HG03280 (cell line): ENCODE results near the gene ARHGEF28.

ENCODE experiments used
- ATAC-seq: cut with Tn5 transposase; IDR thresholded peaks from one replicate; pipeline ENCODE4 v1.9.1; 2021; ENCODE audit warnings: mild to moderate bottlenecking, moderate library complexity; ENCODE audit not compliant: unreplicated experiment

ARHGEF28 gene

DNA sequence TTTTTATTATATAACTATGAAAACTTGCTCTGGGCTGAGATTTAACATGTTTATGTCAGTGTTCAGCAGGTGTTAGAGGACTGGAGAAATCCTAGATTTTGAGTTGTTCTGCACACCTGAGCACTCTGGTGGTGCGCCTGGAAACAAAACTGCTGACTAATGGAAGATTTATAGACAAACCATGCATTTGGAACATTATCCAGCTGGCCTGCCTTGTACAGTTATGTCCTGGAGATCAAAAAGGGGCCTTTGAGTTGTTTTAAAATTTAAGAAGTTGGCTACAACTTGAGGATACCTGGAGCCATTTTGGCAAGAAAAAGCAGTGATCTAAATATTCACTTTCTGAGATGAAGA lies 5.7 kb upstream of the ARHGEF28 start:
- ATAC-seq = no peak

DNA sequence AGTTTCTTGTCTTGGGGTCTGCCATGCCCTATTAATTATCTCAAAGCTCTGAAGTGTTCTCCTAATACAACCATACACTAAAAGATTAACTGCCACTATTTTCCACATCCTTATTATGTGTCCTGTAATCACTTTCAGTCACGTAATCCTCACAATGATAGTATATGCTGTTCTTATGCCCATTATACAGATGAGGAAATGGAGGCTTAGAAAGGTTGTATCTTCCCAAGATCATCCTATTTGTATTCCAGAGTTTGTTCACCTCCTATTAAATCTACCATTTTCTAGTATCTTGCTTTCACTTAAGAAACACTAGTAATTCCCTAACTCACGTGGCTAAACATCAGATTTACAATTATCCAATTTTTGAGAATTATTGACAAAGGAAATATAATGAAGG lies 2.9 kb upstream of the ARHGEF28 start:
- ATAC-seq = no peak

DNA sequence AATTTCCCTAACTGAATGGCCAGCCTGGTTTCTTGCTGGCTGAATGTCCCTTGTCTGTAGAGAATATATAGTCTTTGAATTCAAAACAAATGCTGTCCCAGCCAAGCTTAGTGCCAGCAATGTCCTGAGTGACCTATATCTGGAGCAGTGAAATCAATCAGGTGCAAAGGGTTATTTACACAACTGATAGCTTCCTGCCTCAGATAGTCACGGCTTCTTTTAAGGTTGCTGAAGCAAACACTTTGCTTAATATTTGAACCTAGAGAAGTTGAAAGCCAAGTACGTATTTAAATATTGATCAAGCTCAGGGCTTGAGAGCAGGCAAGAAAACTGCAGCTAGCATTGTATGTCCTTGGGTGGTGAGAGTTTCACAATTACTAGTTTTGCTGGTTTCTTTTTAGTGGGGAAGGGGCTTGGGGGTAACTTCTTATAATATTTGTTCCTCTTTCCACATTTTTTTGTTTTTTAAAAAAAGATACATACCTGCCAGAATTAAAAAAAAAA lies 2.0 kb upstream of the ARHGEF28 start:
- no peak for ATAC-seq

DNA sequence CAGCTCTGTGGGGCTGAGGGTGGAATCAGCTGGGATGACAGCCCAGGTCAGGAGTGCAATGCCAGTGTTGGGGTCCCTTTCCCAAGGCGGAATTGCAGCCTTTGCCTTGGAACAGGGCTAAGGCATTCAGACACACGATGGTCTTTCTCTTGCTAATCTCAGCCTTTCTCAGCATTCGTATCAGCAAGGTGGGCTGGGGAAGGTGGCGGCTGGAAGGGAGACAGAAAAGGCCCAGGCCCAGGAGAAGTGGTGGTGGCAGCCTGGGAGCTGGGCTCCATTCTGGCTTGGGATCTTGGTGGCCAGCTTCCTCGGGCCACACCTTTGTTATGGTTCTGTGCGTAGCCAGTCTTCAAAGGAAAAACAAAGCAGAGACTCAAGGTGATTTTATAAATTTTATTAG lies 1.1 kb upstream of the ARHGEF28 start:
- ATAC-seq = no peak

DNA sequence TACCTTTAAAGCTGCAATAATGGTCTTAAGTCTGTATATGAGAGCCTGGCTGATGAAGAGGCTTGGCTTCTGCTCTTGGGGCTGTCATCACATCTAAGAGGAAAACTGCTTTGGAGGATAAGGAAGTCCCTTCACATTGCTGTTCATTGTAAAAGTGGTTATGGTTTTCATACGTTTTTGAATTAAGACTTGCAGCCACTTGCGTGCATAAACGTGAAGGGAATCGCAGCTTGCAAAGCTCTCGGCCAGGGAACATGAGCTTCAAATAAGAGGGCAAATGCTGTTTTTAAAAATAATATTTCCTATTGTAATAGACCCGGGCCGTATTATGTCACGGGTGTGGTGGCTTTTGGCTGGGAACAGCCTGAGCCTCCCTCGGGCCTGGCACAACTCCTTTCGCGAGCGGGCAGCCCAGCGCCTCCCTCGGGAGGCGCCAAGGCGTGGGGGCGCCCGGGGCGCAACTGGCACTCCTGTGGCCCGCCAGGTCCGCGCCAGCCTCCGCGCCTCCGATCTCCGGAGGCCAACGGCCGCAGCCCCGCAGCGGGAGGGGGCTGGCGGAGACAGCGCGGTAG lies 538 bp upstream of the ARHGEF28 start:
- no peak for ATAC-seq

DNA sequence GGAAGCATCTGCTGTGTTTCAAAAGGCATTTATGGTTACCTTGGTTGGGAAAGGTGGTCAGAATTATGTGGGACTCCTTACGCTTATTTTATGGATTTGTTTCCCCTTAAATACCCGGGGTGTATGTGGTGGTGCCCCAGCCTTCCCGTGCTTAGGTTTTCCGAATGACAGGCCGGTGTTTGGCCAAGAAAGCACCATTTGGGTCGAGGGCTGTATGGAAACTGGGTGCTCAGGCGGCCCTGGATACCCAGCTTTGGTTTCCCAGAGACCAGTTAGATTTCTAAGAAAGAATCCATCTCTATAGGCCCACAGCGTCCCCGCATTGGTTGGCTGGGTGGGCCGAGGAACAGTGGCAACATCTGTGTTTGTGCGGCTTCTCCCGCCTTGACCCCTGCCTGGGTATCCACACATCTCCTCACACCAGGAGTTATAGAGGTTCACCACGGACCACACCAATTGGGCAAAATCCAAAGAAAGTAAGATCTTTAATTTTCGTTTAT lies 868 bp downstream of the ARHGEF28 start:
- ATAC-seq = no peak

DNA sequence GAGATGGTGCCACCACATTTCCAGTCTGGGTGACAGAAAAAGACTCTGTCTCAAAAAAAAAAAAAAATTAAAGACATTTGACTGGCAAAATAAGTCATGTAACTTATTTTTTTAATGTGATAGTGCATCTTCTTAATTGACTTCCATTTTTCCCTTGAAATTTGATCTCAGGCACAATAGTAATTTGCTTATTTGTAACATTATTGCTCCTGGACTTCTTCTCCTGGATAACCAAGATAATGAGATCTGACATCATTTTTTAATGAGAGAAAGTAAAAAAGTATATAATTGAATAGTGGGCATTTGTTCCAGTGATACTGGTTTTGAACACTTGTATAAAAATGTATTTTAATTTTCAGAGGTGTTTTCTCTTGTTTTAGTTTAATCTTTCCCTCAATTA lies 3.5 kb downstream of the ARHGEF28 start:
- no peak for ATAC-seq

DNA sequence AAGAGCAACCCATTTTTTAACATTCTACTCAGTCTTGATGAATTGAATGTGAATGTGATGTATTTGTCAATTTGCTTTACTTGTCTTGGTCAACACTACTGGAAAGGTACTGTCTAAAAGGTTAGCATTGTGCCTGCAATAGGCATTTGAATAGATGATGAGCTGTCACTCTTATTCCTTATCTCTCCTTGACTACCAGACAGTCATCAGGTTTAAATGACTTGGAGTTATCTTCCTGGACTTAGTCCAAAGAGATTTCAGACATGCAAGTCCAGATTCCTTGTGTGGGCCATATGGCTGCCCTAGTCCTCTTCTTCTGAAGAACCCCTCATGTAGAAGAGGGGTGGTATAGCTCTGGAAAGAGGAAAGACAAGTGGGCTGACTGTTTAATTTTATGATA lies 4.8 kb downstream of the ARHGEF28 start:
- ATAC-seq = no peak

DNA sequence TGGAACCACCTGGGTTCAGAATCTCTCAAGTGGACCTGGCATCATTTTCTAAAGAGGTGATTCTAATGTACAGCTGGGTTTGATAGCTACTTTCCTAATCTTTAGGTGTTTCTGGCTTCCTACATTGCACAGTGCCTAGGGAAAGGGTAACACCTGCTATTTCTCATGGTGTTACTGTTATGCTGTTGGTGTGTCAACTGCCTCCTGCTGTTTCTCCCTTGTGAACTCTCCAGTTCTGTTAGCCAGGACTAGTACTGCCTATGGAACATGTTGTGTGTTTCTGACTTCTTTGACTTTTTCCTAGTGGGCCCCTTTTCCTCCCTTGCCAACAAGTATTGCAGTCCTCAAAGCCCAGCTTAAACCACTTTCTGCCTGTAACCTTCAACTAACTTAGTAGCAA lies 5.5 kb downstream of the ARHGEF28 start:
- ATAC-seq = no peak

DNA sequence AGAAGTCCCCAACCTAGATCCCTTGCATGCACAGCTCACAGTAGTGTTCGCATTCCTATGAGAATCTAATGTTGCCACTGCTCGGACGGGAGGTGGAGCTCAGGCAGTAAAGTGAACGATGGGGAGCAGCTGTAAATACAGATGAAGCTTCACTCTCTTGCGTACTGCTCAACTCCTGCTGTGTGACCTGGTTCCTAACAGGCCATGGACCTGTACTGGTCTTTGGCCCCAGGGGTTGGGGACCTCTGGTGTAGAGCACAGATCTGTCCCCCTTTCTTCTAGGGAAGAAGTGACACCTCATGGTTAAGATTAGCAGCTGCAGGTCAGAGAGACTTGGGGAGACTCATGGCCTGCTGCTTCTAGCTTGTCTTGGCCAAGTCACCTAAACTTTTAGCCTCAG lies 7.1 kb downstream of the ARHGEF28 start:
- no peak for ATAC-seq

DNA sequence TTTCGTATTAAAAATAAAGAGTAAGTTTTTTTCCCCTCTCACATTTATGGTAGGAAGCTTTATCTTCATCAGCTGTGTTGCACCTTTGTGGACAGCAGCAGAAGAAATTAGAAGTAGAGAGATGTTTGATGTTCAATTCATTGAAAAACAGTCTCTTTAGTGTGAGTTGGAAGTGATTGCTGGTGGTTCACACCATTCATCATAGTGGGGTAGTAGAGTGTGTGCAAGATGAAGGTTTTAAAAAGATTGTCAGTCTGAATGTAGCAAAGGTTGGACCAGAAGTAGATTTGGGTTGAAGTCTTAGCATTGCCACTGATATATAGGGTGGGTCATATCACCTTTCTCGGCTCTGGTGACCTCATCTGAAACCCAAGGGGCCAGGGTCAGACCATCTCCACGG lies 10.4 kb downstream of the ARHGEF28 start:
- no peak for ATAC-seq

DNA sequence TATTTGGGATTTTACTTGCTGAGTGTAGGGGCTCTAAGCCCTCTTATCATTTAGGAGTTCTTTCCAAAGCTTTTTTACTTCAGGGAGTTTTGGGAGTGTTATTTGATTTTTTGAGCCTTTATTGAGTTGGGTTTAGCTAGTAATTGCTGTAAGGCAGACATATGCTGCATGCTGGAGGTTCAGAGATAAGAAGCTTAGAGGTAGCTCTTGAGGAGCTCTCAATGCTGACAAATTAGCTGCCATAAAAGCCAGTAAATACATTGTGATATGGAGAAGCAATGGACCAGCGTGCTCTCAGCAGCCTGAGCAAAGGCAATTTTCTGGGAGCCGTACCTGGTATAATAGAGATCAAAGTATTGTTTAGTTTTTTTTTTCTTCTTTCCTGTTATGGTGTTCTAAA lies 11.6 kb downstream of the ARHGEF28 start:
- ATAC-seq = no peak

DNA sequence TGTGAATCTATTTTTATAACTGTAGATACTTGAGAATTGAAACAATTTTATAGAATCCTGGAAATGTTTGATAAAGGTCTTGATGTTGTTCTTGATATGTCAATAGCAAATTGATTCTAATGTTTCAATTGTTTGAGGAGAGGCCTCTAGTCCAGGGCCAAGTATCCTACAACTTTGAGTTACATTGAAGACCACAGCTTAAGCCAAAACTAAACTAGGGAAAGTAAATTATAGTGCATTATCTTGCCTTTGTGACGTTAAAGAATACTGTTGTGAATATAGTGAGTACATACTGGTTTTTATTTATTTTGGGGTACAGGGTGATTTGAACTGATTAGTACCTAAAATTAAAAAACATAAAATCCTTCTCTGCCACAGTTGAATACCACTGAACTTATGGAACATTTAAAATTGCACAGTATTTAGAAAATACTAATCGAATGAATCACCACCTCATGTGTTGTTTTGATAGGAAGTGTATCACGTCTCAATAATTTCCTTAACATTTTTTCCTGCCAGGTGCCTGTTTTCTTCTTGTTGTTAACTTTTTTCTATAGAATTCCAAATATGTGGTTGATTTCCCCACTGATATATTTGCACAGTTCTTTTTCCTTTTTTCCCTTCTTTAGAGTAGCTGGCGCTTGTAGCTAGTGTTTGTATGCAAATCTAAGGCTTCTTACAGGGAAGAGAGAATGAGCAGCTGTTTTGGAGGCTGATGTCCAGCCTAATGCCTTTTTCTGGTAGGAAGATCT lies 12.5 kb downstream of the ARHGEF28 start:
- ATAC-seq = no peak

DNA sequence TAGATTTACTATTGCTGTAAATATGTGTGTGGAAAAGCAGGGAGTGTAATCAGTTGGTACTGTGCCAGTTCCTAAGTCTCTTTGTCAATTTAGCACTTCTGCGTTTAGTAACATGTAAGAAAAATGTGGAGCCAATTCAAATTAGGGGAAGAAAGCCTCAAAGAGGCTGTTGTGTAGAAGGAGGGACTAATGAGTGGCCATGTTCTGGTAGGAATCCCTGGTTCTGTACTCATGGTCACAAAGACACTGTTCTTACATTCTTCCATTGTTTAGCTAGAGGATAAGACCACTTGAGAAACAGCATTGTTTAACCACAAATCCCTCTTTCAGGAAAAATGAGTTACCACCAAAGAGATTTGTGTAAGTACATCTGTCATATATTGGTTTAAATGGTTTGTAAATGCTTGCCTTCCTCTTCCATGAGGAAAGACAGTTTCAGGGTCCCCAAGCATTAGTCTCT lies 14.9 kb downstream of the ARHGEF28 start:
- no peak for ATAC-seq

DNA sequence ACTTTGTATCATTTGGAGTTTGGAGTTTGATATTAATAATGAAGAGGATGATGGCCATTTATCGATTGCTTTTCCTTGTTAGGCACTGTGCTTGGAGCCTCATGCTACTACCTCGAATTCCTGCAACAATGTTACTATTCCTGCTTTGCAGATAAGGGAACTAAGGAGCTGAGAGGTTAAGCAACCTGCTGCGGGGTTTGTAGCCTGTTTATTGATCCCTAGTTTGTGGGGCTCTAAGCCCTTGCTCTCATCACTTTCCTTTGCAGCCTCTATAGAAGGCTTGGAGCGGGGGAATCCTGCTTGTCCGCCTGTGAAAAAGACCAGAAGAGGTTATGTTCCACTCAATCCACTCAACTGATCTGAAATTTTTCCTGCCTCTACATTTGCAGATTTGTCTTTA lies 15.8 kb downstream of the ARHGEF28 start:
- ATAC-seq = no peak

DNA sequence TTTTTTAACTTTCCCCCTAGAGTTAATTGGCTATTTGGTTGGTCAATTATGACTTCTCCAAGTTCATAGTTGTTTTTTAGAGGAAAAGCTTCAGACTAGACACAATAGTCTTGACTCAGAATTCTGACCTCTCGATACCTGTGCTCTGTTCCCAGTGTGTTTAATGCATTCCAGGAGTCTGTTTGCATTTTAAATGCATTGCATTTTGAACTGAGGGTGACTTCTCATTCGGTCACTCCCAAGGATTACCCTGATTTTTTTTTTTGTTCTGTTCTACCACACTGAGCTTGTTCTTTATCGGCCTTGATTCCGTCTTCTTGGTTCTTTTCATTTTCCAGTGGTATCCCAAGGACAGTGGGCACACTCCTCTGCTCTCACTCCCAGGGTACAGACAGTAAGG lies 16.3 kb downstream of the ARHGEF28 start:
- ATAC-seq = no peak

DNA sequence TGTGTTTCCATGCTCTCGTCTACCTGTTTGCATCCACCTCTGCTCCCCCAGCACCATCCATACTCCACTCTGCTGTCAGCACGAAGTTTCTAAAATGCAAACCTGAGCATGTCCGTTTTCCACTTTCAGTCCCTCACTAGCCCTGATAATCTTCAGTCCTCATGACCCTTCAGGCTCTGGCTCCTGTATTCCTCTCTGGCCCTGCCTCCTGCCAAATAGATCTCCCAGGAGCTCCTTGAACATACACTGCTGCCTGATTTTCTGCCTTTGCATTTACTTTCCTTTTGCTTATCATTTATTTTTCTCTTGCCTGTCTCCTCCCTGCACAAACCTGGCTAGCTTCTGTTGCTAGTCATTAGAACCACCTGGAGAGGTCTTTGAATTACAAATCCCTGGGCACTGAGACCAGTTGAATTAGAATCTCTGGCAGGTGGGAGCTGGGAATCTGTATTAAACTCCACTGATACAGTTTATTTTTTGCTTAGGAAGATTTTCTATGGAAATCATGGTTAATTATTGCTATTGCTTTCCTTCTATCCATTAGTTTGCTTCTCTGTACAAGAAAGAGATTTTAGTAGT lies 18.5 kb downstream of the ARHGEF28 start:
- ATAC-seq = no peak

DNA sequence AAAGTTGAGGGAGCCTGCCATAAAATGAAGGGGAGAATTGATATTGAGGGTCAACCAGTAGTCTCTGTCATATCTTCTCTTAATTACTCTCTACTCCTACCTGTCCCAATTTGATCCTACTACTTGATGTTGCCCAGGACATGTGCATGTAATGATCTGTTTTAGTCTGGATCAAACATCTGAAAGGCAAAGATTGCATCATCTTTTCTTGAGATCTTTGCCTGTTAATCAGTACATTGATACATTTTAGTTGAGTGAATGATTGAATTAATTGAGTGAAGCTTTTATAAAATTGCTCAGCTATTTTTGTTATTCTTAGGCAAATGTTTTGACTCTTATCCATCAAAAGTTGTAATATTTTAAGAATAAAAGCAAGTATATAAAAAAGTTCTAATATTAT lies 21.7 kb downstream of the ARHGEF28 start:
- no peak for ATAC-seq

DNA sequence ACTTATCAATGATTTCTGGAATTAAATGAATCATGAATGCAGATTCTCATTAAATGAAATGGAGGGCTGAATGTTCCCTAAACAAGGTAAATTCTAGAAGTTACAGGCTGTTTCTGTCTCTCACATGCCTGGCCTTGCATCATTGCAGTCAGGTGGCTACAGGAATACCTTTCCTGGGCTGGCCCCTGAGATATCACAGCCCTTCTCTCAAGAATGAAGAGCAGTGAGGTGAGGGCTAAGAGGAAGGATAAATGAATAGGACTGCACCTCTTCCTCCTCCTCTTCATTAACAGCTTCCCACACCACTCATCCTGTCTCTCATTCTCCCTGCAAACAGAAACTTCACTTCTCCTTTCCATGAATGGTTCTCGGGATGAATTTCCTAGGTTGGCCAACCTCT lies 22.5 kb downstream of the ARHGEF28 start:
- no peak for ATAC-seq

DNA sequence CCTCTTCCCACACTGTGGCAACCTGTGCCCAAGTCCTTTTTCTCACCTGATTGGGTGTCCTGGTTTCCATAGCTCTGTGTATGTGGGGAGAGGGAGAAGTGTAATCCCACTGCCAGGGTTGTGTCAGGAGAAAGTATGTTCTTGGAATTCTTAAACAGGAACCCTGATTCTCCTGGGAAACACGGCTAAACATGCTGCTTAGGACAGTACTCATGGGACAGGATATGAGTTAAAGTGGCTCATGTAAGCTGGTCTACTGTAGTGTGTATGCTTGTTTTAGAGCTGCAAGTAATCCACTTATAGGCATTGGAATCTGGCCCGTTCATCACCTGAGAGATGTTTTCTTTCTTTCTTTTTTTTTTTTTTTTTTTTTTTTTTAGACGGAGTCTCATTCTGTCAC lies 23.9 kb downstream of the ARHGEF28 start:
- no peak for ATAC-seq

DNA sequence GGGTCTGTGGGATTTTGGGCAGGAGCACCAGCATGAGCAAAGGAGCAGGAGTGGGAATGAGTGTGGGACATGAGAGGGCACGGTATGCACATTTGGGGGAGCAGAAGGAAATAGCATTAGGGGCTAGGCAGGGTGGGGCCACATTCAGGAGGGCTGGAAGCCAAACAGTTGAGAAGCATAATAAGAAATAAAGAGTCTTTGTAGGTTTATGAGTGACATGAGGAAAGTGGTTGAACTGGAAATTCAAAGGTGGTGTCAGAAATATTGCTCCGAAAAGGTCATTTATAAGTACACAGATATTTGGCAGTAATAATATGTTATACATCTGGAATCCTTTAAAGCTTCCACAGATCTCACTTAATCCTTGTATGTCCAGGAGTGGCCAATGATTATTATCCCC lies 26.4 kb downstream of the ARHGEF28 start:
- ATAC-seq = no peak

DNA sequence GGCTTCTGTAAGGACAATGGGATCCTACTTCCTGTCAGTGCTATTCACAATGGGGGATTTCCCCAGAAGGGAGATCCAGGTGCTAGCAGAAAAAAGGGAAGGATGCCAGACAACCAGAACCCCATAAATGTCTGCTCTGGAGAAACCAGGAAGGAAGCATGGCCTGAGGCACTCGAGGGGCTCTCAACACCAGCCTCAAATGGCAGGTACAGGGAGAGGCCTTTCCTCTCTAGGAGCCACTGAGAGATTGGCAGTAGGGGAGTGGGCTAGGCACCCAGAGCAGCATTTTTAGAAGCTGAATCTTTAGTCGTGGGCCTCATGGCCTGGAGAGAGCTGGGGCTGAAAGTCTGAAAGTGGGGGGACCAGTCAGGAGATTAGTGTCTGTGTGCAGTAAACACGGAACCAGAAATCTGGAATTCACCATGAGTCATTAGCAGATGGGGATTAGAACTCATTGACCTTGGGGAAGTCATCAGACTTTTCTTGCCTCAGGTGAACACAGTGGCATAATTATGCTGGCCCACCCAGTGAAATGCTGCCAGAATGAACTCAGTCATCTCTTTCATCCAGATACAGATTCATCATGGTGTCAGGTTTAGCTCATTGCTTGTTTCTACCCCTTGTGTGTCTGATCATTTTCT lies 28.3 kb downstream of the ARHGEF28 start:
- no peak for ATAC-seq
